Activated CD4-positive, alpha-beta memory T cell treated with anti-CD3 and anti-CD28 coated beads, Interleukin-2, amount 10 ng/mL, durations not matched to agents 7 days and 5 days (primary cell): Measurements from ENCODE around the gene VPS51. TPM values are rescaled to one million over a fixed set of nuclear protein-coding genes. Genes with fewer than 3 reads are reported as not detected.

Source experiments
- CTCF ChIA-PET: fragments of 350-600 bp; sonication (Branson Sonifier 250); formaldehyde crosslinking; loops from one replicate; lab custom pipeline; 2021; ENCODE audit warnings: antibody characterized with exemption, inconsistent platforms; lab: Charles Lee
- POLR2A ChIA-PET: fragments of 350-600 bp; sonication (Branson Sonifier 250); formaldehyde crosslinking; loops from one replicate; lab custom pipeline; 2021; ENCODE audit warnings: antibody characterized with exemption; lab: Charles Lee
- DNase-seq: peaks from one replicate; pipeline ENCODE4 v3.0.0-alpha.2; 2020
- H3K27ac Mint-ChIP-seq: one replicate; pipeline ENCODE4 v1.8.0; 2021; ENCODE audit warnings: mild to moderate bottlenecking, mixed read lengths
- H3K27me3 Mint-ChIP-seq: one replicate; pipeline ENCODE4 v1.8.0; 2021; ENCODE audit warnings: mixed read lengths
- H3K36me3 Mint-ChIP-seq: one replicate; pipeline ENCODE4 v1.8.0; 2021; ENCODE audit warnings: low read depth, mixed read lengths
- H3K4me1 Mint-ChIP-seq: one replicate; pipeline ENCODE4 v1.8.0; 2021; ENCODE audit warnings: mixed read lengths
- H3K4me3 Mint-ChIP-seq: one replicate; pipeline ENCODE4 v1.8.0; 2021; ENCODE audit warnings: mild to moderate bottlenecking, mixed read lengths
- H3K9me3 Mint-ChIP-seq: one replicate; pipeline ENCODE4 v1.8.0; 2021; ENCODE audit warnings: mixed read lengths
- total RNA-seq, 2 experiments: library from RNA; stranded (reverse); gene quantifications; one replicate each; pipeline ENCODE4 v1.2.3, GENCODE V29; 2021

The VPS51 gene
- total RNA-seq, 2 experiments from 2014 or later: 117 to 123 TPM

GRCh38 chr11:65127473-65128181 is 31.6 kb downstream of the VPS51 start:
- no peaks in the 10 kb centered on the region for H3K9me3 Mint-ChIP-seq
- no peak overlapping the region for H3K27ac Mint-ChIP-seq
- H3K36me3 Mint-ChIP-seq: peaks cover 65% of the 10 kb centered on the region
- H3K27me3 Mint-ChIP-seq: no peaks in the 10 kb centered on the region
- no peak for DNase-seq
- ChIA-PET POLR2A (interaction anchor here (1.9 to 8.3 kb wide), 2 partner anchors 6 to 10 kb away, joined by 10 to 157 read pairs; partner anchors contain the start of genes SYVN1 and ZNHIT2), CTCF (interaction anchor here (1.2 kb wide), 1 partner anchor 10 kb away, joined by 4 read pairs; the partner anchor contains the start of gene ZNHIT2)
- H3K4me3 Mint-ChIP-seq: no peak overlapping the region
- peaks cover 25% of the 10 kb centered on the region for H3K4me1 Mint-ChIP-seq

DNA sequence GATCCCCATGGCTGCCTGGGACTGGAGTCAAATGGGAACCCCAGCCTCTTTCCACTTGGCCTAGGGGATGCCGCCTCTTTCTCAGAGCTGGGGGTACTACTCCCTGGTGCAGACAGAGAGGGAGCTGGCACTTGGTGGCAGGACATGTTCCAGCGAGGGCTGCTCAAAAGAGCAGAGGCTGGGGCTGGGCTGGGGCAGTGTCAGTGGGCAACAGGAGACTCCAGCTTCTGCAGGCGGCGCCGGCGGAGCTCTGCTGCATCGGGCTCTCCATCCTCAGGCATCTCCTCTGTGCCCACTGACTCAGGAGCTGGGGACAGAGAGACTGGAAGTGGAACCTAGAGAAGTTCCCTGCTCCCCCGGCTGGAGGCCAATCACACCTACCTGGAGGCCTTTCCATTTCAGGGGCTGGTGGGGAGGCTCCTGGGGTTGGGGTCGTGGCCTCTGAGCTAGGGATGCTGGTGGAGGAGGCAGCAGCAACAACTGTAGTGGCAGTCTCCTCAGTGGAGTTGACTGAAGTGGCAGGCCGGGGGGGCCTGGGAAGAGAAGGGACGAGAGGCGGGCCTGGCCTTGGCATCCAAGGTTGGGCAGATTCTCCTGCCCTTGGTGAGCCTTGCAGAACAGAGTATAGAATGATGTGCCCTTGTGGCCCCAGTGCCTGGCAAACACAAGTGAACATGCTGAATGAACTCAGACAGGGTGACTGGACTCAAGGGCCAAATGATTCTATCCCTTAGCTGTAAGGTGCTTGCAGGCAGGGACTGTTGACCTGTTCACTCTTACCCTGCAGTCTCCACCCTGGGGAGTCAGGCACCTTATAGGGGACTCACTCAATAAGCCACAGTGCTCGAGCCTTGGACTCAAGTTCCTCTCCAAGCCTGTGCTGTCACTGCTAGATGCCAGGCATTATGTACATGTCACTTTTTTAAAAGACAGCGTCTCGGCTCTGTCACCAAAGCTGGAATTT is 32.5 kb downstream of the VPS51 start:
- no peaks in the 10 kb centered on the region for H3K9me3 Mint-ChIP-seq
- ChIA-PET POLR2A (interaction anchor here (1.9 kb wide), 1 partner anchor 11 kb away, joined by 10 read pairs; the partner anchor contains the start of gene ZNHIT2), CTCF (interaction anchor here (1.2 kb wide), 1 partner anchor 11 kb away, joined by 4 read pairs; the partner anchor contains the start of gene ZNHIT2)
- no peak overlapping the region for H3K27ac Mint-ChIP-seq
- H3K4me1 Mint-ChIP-seq: peaks cover 27% of the 10 kb centered on the region
- DNase-seq: no peak
- no peaks in the 10 kb centered on the region for H3K27me3 Mint-ChIP-seq
- no peak overlapping the region for H3K4me3 Mint-ChIP-seq
- H3K36me3 Mint-ChIP-seq: peaks cover 68% of the 10 kb centered on the region

DNA sequence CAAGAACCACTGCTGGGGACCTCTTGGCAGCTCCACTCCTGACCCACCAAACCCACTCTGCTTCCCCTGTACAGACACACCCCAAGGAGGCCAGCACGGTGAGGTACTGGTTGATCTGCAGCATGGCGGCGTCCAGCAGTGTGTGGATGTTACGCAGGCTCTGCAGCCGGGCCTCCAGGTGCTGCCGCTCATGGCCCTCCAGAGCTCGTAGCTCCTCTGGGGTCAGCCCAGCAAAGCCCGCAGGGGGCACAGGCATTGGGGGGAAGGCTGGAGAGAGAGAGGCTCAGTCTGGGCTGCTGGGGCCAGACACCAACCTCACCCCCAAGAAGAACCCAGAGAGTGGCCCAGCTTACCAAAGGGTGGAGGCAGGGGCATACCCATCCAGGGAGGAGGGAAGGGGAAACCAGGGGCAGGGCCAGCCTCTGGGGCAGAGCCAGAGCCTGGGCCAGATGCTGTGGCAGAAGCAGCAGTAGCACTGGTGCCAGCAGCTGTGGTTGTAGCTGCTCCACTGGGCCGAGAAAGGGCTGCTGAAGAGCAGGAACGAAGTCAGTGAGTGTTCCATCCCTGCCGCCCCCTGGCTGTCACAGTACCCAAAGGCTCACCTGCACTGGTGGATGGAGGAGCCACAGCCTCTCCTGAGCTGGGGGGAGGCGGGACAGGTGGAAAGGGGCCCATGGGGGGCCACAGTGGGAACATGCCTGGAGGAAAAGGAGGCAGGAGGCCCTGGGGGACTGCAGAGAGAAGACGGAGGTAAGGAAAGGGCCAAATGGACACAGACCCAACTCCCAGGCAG is 33.8 kb downstream of the VPS51 start:
- H3K27me3 Mint-ChIP-seq: no peaks in the 10 kb centered on the region
- H3K4me3 Mint-ChIP-seq: no peak overlapping the region
- no peaks in the 10 kb centered on the region for H3K9me3 Mint-ChIP-seq
- POLR2A ChIA-PET: interaction anchor here (0.7 to 7.2 kb wide), 2 partner anchors 6 to 858 kb away, joined by 3 to 157 read pairs; partner anchors contain the start of genes FAU and MRPL49
- no peak for DNase-seq
- peaks cover 18% of the 10 kb centered on the region for H3K4me1 Mint-ChIP-seq
- no peak overlapping the region for H3K27ac Mint-ChIP-seq
- CTCF ChIA-PET: interaction anchor here (1.6 kb wide), 1 partner anchor 17 kb away, joined by 5 read pairs; no protein-coding TSS in a partner anchor
- H3K36me3 Mint-ChIP-seq: peaks cover 66% of the 10 kb centered on the region

- Mint-ChIP-seq H3K4me3 (no peak overlapping the region), H3K36me3 (peaks cover 57% of the 10 kb centered on the region), H3K27me3 (no peaks in the 10 kb centered on the region)
Measured at GRCh38 chr11:65130631-65131416, 34.8 kb downstream of the VPS51 start.

DNA sequence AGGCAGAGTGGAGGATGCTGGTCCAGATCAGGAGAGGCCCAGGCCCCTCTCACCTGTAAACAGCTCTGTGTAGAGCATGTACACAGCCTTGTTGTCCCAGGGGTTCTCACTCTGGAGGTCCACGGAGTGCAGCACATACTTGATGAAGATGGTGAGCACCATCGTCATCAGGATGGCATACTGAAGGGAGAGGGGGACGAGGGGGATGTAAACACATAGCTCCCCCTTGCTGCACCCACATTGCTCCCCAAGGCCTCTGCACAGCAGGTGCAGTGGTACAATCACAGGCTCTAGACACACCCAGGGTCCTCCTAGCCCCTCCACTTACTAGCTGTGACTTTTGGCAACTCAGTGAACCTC is 35.4 kb downstream of the VPS51 start:
- Mint-ChIP-seq H3K27me3 (no peaks in the 10 kb centered on the region), H3K4me3 (no peak overlapping the region), H3K36me3 (peaks cover 52% of the 10 kb centered on the region), H3K9me3 (no peaks in the 10 kb centered on the region), H3K27ac (no peak overlapping the region), H3K4me1 (peaks cover 29% of the 10 kb centered on the region)
- DNase-seq: no peak
- ChIA-PET POLR2A (interaction anchor here (1.4 to 7.2 kb wide), 2 partner anchors 8 to 14 kb away, joined by 5 to 157 read pairs; partner anchors contain the start of genes FAU, MRPL49 and ZNHIT2), CTCF (interaction anchor here (1.1 to 1.2 kb wide), 2 partner anchors 20 to 118 kb away, joined by 3 to 4 read pairs; partner anchors contain the start of gene TM7SF2)

More at GRCh38 chr11:65130631-65131416, 34.8 kb downstream of the VPS51 start:
- Mint-ChIP-seq H3K27ac (no peak overlapping the region), H3K9me3 (no peaks in the 10 kb centered on the region), H3K4me1 (peaks cover 24% of the 10 kb centered on the region)
- no peak for DNase-seq
- POLR2A ChIA-PET: interaction anchor here (7.2 kb wide), 1 partner anchor 7 kb away, joined by 157 read pairs; the partner anchor contains the start of genes FAU and MRPL49
- CTCF ChIA-PET: interaction anchor here (1.1 to 1.6 kb wide), 3 partner anchors 18 to 119 kb away, joined by 3 to 5 read pairs (median 4); partner anchors contain the start of gene TM7SF2

GRCh38 chr11:65131895-65132237 is 35.9 kb downstream of the VPS51 start:
- ChIA-PET POLR2A (interaction anchor here (1.0 to 7.2 kb wide), 3 partner anchors 8 to 20 kb away, joined by 3 to 157 read pairs (median 5); partner anchors contain the start of genes FAU, MRPL49 and ZNHIT2), CTCF (interaction anchor here (1.1 to 1.2 kb wide), 2 partner anchors 20 to 118 kb away, joined by 3 to 4 read pairs; partner anchors contain the start of gene TM7SF2)
- no peaks in the 10 kb centered on the region for H3K27me3 Mint-ChIP-seq
- H3K27ac Mint-ChIP-seq: peak overlapping the region; percentile 21
- no peaks in the 10 kb centered on the region for H3K9me3 Mint-ChIP-seq
- peaks cover 48% of the 10 kb centered on the region for H3K36me3 Mint-ChIP-seq
- H3K4me3 Mint-ChIP-seq: no peak overlapping the region
- peaks cover 32% of the 10 kb centered on the region for H3K4me1 Mint-ChIP-seq
- DNase-seq: no peak

GRCh38 chr11:65132238-65132987 is 36.4 kb downstream of the VPS51 start:
- Mint-ChIP-seq H3K4me3 (peak overlapping the region; percentile 98), H3K4me1 (peaks cover 33% of the 10 kb centered on the region), H3K27ac (peak overlapping the region; percentile 44), H3K36me3 (peaks cover 43% of the 10 kb centered on the region), H3K9me3 (no peaks in the 10 kb centered on the region), H3K27me3 (no peaks in the 10 kb centered on the region)
- no peak for DNase-seq
- POLR2A ChIA-PET: interaction anchor here (1.0 to 7.2 kb wide), 5 partner anchors 9 to 21 kb away, joined by 3 to 157 read pairs (median 27); partner anchors contain the start of genes FAU, MRPL49, TM7SF2 and ZNHIT2
- CTCF ChIA-PET: interaction anchor here (1.1 to 3.2 kb wide), 4 partner anchors 10 to 117 kb away, joined by 3 to 17 read pairs (median 5); partner anchors contain the start of genes FAU, MRPL49, TM7SF2 and ZNHIT2

DNA sequence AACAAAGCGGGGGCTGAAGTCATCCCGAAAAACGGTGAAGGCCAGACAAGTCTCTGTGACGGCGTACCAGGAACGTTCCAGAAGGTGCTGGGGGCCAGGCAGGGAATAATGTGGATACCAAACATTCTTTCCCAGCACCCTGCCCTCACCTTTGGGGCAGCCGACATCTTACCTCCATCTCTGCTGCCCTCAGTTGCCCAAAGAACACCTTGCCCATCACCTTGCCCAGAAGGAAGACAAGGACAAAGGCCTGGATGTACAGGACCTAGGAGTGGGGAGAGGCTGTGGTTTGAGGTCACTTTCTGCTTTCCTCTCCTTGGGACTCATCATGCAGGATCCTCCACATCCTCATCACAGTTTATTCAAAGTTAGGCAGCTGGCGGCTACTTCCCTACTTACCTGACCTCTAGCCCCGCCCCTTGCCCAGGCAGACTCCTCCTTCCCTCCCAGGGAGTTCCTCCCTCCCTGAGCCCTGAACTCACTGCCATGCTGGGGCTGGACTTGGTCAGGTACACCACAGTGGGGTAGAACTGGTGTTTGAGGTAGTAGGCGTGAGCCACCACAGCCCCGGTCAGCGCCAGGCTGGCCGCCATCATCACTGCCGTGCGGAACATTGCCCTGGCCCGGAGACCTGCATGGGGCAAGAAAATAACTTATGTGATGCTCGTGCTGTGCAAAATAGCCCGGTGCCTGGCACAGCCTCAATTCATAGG is 37.1 kb downstream of the VPS51 start:
- H3K36me3 Mint-ChIP-seq: peaks cover 39% of the 10 kb centered on the region
- H3K9me3 Mint-ChIP-seq: no peaks in the 10 kb centered on the region
- ChIA-PET CTCF (interaction anchor here (1.5 to 3.2 kb wide), 3 partner anchors 9 to 15 kb away, joined by 6 to 17 read pairs (median 7); partner anchors contain the start of genes FAU, MRPL49 and ZNHIT2), POLR2A (interaction anchor here (1.3 to 7.2 kb wide), 8 partner anchors 10 to 268 kb away, joined by 3 to 157 read pairs (median 20); partner anchors contain the start of genes ARL2, DPF2, FAU and MRPL49)
- peaks cover 35% of the 10 kb centered on the region for H3K4me1 Mint-ChIP-seq
- H3K4me3 Mint-ChIP-seq: peak overlapping the region; percentile 98
- no peaks in the 10 kb centered on the region for H3K27me3 Mint-ChIP-seq
- peak; percentile 72 for DNase-seq
- H3K27ac Mint-ChIP-seq: peak overlapping the region; percentile 98

- no peaks in the 10 kb centered on the region for H3K9me3 Mint-ChIP-seq
Measured at GRCh38 chr11:65133724-65134123, 37.7 kb downstream of the VPS51 start.

More at GRCh38 chr11:65133724-65134123, 37.7 kb downstream of the VPS51 start:
- H3K27me3 Mint-ChIP-seq: no peaks in the 10 kb centered on the region
- CTCF ChIA-PET: interaction anchor here (1.5 to 3.2 kb wide), 4 partner anchors 9 to 121 kb away, joined by 6 to 17 read pairs (median 6); partner anchors contain the start of genes FAU, MRPL49 and ZNHIT2
- peaks cover 35% of the 10 kb centered on the region for H3K4me1 Mint-ChIP-seq
- H3K27ac Mint-ChIP-seq: peak overlapping the region; percentile 98
- peak; percentile 23 for DNase-seq
- peak overlapping the region; percentile 98 for H3K4me3 Mint-ChIP-seq
- peaks cover 34% of the 10 kb centered on the region for H3K36me3 Mint-ChIP-seq
- POLR2A ChIA-PET: interaction anchor here (1.3 to 7.2 kb wide), 9 partner anchors 10 to 269 kb away, joined by 3 to 157 read pairs (median 15); partner anchors contain the start of genes ARL2, DPF2, FAU and MRPL49
